Measurements from ENCODE around the gene MAPK1. TPM values are rescaled to one million over a fixed set of nuclear protein-coding genes. Genes with fewer than 3 reads are reported as not detected.
A peak's percentile ranks its signal among the peaks of the same experiment; 100 is the strongest.
"Not testable (repeated sequence)": the region's sequence is repeated elsewhere in the genome, so short reads cannot be mapped to it uniquely, and the experiment has no call there.

The MAPK1 gene
- total RNA-seq, 1 donor from 2014 or later, result 112 TPM

DNA sequence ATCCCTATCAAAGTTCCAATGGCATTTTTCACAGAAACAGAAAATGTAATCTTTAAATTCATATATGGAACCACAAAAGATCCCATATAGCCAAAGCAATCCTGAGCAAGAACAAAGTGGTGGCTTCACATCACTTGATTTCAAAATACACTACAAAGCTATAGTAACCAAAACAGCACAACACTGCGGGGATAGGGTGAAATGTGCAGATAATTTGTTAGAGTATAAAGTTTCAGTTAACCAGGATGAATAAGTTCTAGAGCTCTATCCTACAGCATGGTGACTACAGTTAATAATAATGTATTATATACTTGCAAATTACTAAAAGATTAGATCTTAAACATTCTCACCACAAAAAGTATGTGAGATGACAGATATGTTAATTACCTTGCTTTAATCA is 55.5 kb downstream of the MAPK1 start:
- H3K4me3 Mint-ChIP-seq, result no peak overlapping the region

GRCh38 chr22:21807544-21808529 is 59.6 kb downstream of the MAPK1 start:
- peaks cover 34% of the 10 kb centered on the region for H3K36me3 Mint-ChIP-seq
- no peak overlapping the region for H3K4me3 Mint-ChIP-seq
- no peaks in the 10 kb centered on the region for H3K9me3 Mint-ChIP-seq
- H3K4me1 Mint-ChIP-seq (ENCODE audit: unreplicated experiment), result peaks cover 16% of the 10 kb centered on the region
- TF ChIP-seq CTCF (conservative IDR thresholded peaks at IDR 0.05), result no peak
- DNase-seq (ENCODE audit: extremely low spot score, unreplicated experiment), result no peak
- peak overlapping the region; percentile 39 for H3K27ac Mint-ChIP-seq
- no peaks in the 10 kb centered on the region for H3K27me3 Mint-ChIP-seq

More for the DNA sequence above, 55.5 kb downstream of the MAPK1 start:
- TF ChIP-seq CTCF (conservative IDR thresholded peaks at IDR 0.05), result no peak
- no peak for DNase-seq (ENCODE audit: extremely low spot score, unreplicated experiment)
- Mint-ChIP-seq H3K27ac (no peak overlapping the region), H3K9me3 (no peaks in the 10 kb centered on the region), H3K27me3 (no peaks in the 10 kb centered on the region), H3K4me1 (ENCODE audit: unreplicated experiment) (peaks cover 27% of the 10 kb centered on the region), H3K36me3 (peaks cover 16% of the 10 kb centered on the region)

- H3K9me3 Mint-ChIP-seq; H3K27me3 Mint-ChIP-seq; H3K4me3 Mint-ChIP-seq; DNase-seq (ENCODE audit: extremely low spot score, unreplicated experiment); H3K27ac Mint-ChIP-seq: not testable (repeated sequence)
- Mint-ChIP-seq H3K36me3 (peaks cover 53% of the 10 kb centered on the region), H3K4me1 (ENCODE audit: unreplicated experiment) (peaks cover 16% of the 10 kb centered on the region)
These were observed 62.1 kb downstream of the MAPK1 start for GRCh38 chr22:21805325-21805724.

- Mint-ChIP-seq H3K4me1 (ENCODE audit: unreplicated experiment) (peaks cover 11% of the 10 kb centered on the region), H3K9me3 (no peaks in the 10 kb centered on the region), H3K36me3 (peaks cover 53% of the 10 kb centered on the region), H3K4me3 (no peak overlapping the region), H3K27me3 (no peaks in the 10 kb centered on the region), H3K27ac (no peak overlapping the region)
- no peak for TF ChIP-seq CTCF (conservative IDR thresholded peaks at IDR 0.05)
- DNase-seq (ENCODE audit: extremely low spot score, unreplicated experiment), result no peak
These were observed 63.6 kb downstream of the MAPK1 start for GRCh38 chr22:21803811-21804249.

- Mint-ChIP-seq H3K27ac (no peak overlapping the region), H3K4me1 (ENCODE audit: unreplicated experiment) (peaks cover 4% of the 10 kb centered on the region), H3K36me3 (peaks cover 53% of the 10 kb centered on the region), H3K27me3 (no peaks in the 10 kb centered on the region), H3K4me3 (no peak overlapping the region), H3K9me3 (no peaks in the 10 kb centered on the region)
- TF ChIP-seq CTCF (conservative IDR thresholded peaks at IDR 0.05), result no peak
- no peak for DNase-seq (ENCODE audit: extremely low spot score, unreplicated experiment)
These were observed 64.8 kb downstream of the MAPK1 start for GRCh38 chr22:21802673-21803072.

- H3K4me3 Mint-ChIP-seq, result no peak overlapping the region
- no peaks in the 10 kb centered on the region for H3K9me3 Mint-ChIP-seq
- no peaks in the 10 kb centered on the region for H3K27me3 Mint-ChIP-seq
- no peak for TF ChIP-seq CTCF (conservative IDR thresholded peaks at IDR 0.05)
- DNase-seq (ENCODE audit: extremely low spot score, unreplicated experiment), result no peak
- H3K36me3 Mint-ChIP-seq, result peaks cover 51% of the 10 kb centered on the region
- H3K4me1 Mint-ChIP-seq (ENCODE audit: unreplicated experiment), result no peaks in the 10 kb centered on the region
- H3K27ac Mint-ChIP-seq, result no peak overlapping the region
These were observed 65.4 kb downstream of the MAPK1 start for GRCh38 chr22:21802056-21802455.

GRCh38 chr22:21801304-21801644 is 66.2 kb downstream of the MAPK1 start:
- H3K36me3 Mint-ChIP-seq, result peaks cover 47% of the 10 kb centered on the region
- not testable (repeated sequence) for H3K9me3 Mint-ChIP-seq

More at GRCh38 chr22:21801304-21801644, 66.2 kb downstream of the MAPK1 start:
- H3K27me3 Mint-ChIP-seq; DNase-seq (ENCODE audit: extremely low spot score, unreplicated experiment); H3K4me1 Mint-ChIP-seq (ENCODE audit: unreplicated experiment); H3K27ac Mint-ChIP-seq; H3K4me3 Mint-ChIP-seq: not testable (repeated sequence)
